NCI-H2029 treated with DMSO at 0.1 percent for 48 hours (cell line): Measurements from ENCODE around the gene LGALS9.
"Not testable (repeated sequence)": the region's sequence is repeated elsewhere in the genome, so short reads cannot be mapped to it uniquely, and the experiment has no call there.

Experiments
- DNase-seq: peaks from one replicate; lab custom pipeline; 2025; lab: John Stamatoyannopoulos, UW

LGALS9 gene

DNA sequence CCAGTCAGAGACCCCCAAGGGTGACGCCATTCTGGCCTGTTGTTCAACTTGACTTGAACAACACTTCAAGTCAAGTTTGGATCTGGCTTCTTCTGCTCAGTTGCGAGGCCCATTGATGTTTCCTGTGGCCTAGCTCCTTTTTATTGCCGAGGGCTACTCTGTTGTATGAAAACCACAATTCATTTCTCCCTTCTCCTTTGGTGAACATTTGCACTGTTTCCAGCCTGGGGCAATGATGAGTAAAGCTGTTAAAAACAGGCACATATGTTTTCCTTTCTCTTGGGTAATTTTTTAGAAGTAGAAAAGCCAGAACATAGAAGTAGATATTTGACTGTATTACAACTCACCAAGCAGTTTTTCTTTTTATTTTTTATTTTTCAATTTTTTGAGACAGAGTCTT, 1.7 kb upstream of the LGALS9 start:
- DNase-seq: not testable (repeated sequence)

DNA sequence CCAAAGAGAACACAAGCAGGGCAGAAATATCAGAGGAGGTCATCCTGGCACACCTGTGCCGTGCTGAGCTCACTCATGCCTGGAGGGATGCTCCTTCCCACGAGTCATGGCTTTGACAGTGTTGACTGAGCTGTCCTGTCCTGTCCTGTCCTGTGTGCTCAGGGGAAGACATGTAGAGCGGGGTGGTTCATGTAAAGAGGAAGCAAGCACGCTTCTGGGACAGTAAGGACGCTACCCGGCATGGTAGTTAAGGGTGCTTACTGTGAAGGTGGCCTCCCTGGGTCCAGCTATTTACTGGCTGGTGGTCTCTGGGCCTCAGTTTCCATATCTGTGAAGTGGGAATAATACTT, 398 bp downstream of the LGALS9 start:
- DNase-seq: no peak

GRCh38 chr17:27631897-27632725, 1.1 kb downstream of the LGALS9 start:
- no peak for DNase-seq

DNA sequence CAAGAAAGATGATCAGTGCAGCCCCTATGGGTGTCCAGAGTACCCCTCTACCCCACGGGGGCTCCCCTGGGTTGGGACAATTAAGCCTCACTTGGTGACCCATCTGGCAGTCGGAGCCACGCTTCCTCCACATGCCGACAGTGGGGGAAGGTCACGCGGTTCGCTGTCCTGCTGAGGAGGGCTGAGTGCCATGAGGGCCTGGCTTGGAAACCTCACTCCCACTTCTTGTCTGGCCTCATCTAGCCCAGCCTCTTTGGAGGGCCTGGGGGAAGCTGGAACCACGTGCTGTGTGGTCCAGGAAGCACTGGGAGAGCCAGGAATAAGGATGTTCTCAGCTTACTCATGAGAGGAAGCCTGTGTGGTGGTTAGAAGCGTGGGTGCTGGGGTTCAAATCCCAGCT, 1.8 kb downstream of the LGALS9 start:
- DNase-seq: not testable (repeated sequence)

DNA sequence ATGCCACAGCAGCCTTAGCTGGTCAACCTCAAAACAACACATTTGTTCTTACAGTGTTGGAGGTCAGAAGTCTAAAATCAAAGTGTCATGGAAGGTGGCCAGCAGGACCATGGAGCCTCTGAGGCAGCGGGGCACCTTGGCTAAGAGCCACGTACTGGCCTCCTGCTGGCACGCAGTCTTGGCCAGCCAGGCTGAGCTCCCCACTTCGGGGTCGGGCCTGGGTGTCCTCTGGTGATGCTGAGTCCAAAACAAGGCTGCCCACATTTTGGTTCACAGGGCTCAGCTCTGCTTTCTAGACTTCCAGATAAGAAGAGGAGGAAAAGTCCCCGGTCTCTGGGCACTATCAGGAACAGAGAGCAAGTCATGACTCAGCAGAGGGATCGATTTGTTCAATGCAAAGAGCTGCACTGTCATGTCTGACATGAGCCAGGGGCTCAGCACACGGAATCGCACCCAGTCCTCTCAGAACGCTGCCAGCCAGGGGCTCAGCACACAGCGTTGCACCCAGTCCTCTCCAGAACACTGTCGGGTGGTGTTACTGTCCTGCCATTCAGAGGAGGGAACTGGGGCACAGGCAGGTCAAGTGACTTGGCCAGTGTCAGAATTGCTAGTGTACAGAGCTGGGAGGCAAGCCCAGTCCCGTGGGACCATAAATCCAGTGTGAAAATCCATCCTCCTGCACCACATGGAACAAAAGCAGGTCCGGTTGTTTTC, 2.5 kb downstream of the LGALS9 start:
- DNase-seq: no peak

- no peak for DNase-seq
Observed at GRCh38 chr17:27634026-27634335, 3.0 kb downstream of the LGALS9 start.

- no peak for DNase-seq
Observed at GRCh38 chr17:27634776-27635175, 3.8 kb downstream of the LGALS9 start.

DNA sequence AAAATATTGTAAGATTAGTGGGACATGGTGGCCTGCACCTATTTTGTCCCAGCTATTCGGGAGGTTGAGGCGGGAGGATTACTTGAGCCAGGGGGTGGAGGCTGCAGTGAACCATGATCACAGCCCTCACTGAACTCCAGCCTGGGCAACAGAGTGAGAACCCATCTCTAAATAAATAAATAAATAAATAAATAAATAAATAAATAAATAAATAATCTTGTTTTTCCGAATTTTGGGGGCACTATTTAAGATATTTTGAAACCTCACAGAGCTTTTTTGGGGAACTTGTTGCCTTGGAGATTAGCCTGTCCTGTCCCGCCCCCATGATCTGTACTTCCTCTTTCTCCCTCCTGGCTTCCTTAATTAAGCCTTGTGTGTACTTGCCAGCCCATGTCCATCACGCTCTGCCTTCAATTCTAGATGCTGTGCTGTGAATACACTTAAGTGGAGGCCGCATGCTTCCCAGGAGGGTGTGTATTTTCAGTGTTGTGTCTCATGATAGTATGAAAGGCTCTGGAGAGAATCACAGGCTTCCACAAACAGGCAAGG, 4.4 kb downstream of the LGALS9 start:
- no peak for DNase-seq

- not testable (repeated sequence) for DNase-seq
Observed at GRCh38 chr17:27636005-27636520, 5.1 kb downstream of the LGALS9 start.

GRCh38 chr17:27637818-27638217, 6.8 kb downstream of the LGALS9 start:
- DNase-seq: not testable (repeated sequence)

DNA sequence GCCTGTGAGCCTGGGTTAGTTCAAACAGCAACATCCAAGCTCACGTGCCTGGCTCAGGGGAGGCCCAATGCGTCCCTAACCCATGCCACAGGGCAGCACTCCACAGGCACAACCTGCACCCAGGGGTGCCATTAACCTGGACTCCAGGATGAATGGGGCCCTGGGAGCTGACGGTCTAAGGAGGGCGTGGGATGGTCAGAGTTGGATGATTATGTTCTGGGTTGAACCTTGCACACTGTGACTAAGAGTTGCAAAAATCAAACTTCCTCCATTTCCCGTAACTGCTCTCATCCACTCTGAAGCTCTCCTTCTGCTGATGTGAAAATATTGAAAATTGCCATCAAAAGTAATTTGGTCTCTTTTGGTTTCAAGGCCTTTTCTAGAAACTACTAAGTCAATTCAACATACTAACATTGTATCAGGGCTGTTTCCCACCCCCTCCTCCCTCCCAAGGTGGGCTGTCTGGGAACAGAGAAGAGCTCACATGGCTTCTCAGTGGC, 7.5 kb downstream of the LGALS9 start:
- DNase-seq: not testable (repeated sequence)

GRCh38 chr17:27640790-27641189, 9.8 kb downstream of the LGALS9 start:
- no peak for DNase-seq

DNA sequence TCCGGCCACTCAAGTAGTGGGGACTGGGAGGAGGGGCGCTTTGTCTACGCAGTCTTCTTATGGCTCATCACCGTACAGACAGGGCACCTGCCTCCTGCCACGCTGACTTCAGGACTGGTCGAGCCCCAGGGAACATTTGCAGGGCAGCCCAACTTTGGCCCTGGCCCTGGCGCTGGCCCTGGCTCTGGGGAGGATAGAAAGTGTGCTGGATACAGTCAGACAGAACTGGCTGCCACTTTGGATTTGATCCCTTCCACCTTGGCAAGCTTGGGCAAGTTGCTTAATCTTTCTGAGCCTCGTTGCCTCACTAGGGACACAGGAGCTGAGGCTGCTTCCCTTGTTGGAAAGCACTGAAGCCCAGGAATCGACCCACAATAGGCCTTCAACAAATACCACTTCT, 13.6 kb downstream of the LGALS9 start:
- DNase-seq: no peak

- DNase-seq: not testable (repeated sequence)
Observed at GRCh38 chr17:27645621-27646020, 14.6 kb downstream of the LGALS9 start.

- DNase-seq: no peak
Observed at GRCh38 chr17:27646232-27646631, 15.2 kb downstream of the LGALS9 start.

GRCh38 chr17:27647765-27648164, 16.8 kb downstream of the LGALS9 start:
- DNase-seq: no peak

DNA sequence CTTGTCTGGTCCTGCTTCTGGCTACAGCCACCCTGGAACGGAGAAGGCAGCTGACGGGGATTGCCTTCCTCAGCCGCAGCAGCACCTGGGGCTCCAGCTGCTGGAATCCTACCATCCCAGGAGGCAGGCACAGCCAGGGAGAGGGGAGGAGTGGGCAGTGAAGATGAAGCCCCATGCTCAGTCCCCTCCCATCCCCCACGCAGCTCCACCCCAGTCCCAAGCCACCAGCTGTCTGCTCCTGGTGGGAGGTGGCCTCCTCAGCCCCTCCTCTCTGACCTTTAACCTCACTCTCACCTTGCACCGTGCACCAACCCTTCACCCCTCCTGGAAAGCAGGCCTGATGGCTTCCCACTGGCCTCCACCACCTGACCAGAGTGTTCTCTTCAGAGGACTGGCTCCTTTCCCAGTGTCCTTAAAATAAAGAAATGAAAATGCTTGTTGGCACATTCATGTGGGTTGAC, 18.2 kb downstream of the LGALS9 start:
- not testable (repeated sequence) for DNase-seq

DNA sequence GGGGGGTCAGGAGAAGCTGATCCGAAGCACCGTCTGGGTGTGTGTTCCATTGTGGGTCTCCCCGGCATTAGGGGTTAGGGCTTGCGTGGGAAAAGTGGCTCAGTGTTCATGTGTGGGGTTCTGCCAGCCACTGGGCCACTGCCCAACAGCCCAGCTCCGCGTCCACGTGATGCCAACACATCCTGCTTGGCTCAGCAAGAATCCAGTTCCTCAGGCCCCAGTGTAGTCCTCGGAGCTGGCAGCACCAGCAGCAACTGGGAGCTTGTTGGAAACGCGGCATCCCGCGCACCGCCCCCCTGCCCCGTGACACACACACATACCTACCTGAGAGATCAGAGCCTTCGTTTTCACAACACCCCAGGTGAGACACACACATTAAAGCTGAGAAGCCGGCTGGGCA, 18.9 kb downstream of the LGALS9 start:
- DNase-seq: no peak

DNA sequence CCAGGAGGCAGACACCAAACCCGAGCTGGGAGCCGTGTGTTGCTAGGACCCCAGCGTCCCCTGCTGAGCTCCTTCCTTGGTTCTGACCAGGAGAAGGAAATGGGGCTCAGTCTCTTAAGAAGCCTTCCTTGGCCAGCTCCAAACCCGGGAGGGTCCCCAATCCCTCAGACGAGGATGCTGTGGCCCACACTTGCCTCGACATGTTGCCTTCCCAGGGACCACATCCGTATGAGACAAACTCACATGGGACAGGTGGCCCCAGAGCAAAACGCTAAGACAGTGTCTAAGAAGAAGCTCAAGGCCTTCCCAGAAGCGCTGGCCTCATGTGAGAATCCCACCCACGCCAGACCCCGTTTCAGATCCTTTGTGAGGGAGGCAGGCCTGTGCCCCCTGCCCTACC, 19.8 kb downstream of the LGALS9 start:
- DNase-seq: no peak

- DNase-seq: no peak
Observed at GRCh38 chr17:27651411-27652345, 20.7 kb downstream of the LGALS9 start.

- DNase-seq: not testable (repeated sequence)
Observed at GRCh38 chr17:27653449-27653971, 22.5 kb downstream of the LGALS9 start.
